KG1 (cell line): ENCODE measurements around the gene OSTN.

Source experiments
- DNase-seq: peaks from one replicate; lab custom pipeline; 2025; lab: John Stamatoyannopoulos, UW

The OSTN gene

GRCh38 chr3:191313296-191313695, 114.3 kb downstream of the OSTN start:
- DNase-seq: no peak

- DNase-seq: no peak
Measured at GRCh38 chr3:191314109-191314728, 115.2 kb downstream of the OSTN start.
